NCI-H1092 treated with DMSO at 0.1 percent for 48 hours (cell line): ENCODE results near the gene CERK.

ENCODE experiments used
- DNase-seq: peaks from one replicate; lab custom pipeline; 2025; lab: John Stamatoyannopoulos, UW

CERK gene

DNA sequence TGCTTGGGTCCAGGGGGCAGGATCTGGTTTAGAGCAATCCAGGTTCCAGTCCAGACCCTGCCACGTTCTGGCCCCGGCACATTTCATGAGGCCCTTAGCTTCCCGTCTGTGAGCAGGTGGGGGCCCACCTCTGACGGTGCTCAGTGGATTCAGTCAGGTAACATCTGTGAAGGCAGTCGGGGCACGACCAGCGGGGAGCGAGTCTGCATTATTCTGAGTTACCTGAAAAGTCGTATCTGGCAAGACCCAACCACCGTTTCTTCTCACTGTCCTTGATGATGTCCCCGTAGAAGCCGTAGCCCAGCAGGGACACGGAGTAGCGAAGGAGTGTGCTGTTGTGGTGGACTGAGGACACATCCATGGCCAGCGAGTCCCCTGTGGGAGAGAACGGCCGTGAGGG is 39.0 kb downstream of the CERK start:
- no peak for DNase-seq

DNA sequence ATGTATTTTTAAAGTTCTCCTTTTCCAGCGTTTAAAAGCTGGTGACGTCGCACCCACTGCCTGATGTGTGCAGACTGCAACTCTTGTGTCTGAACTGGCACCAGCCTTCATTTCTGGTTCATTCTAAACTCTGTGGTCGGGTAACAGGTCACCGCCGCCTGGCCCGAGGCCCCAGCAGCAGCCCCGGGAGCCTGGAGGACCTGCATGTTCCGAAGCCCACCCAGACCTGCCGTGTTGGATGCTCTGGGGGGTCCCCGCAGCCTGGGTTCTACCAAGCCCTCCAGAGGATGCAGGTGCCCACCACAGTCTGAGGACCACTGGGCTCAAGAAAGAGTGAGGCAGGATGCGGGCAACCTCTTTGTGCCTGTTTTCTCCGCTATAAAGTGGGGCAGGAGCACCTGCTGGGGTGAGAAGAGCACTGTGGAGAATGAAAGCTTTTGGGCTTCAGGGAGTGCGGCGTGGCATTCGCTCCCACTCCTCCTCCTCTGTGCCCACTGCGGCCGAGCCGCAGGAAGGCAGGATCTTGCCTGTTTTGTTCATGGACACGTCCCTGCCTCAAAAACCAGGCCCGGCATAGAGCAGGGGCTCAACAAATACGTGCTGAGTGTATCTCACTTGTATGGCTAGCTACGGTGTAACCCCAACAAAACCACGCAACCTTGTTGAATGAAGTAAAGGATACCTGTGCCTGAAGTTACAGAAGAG is 40.1 kb downstream of the CERK start:
- no peak for DNase-seq

DNA sequence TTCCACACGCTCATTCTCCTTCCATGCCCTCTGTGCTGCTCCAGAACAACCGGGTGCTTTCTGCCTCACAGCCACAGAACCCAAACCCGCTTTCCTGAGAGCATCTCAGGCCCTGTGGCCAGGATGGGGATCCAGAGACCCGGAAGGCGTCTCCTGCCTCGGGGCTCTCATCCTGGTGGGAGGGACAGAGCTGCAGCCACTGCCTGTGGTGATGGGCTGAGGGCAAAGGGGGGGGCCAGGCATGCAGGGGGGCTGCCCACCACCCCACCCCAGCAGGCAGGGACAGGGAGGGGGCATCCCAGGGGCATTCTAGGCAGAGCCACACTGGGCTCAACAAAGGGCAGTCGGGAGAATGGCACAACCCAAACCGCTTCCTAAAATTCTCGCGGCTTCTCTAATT is 41.4 kb downstream of the CERK start:
- no peak for DNase-seq

DNA sequence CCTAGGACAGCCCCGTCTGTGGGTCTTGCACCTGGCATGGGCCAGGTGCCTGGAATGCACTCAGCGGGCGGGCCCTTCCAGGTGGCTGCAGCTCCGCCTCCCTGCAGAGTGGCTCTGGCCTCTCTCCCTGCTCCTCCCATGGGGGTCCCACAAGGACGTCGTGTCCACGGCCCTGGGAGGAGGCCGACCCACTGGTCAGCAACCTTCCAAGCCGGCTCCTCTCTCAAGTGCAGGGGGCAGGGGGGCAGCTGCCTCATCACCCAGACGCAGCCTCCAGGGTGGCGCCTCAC is 41.9 kb downstream of the CERK start:
- DNase-seq: no peak

DNA sequence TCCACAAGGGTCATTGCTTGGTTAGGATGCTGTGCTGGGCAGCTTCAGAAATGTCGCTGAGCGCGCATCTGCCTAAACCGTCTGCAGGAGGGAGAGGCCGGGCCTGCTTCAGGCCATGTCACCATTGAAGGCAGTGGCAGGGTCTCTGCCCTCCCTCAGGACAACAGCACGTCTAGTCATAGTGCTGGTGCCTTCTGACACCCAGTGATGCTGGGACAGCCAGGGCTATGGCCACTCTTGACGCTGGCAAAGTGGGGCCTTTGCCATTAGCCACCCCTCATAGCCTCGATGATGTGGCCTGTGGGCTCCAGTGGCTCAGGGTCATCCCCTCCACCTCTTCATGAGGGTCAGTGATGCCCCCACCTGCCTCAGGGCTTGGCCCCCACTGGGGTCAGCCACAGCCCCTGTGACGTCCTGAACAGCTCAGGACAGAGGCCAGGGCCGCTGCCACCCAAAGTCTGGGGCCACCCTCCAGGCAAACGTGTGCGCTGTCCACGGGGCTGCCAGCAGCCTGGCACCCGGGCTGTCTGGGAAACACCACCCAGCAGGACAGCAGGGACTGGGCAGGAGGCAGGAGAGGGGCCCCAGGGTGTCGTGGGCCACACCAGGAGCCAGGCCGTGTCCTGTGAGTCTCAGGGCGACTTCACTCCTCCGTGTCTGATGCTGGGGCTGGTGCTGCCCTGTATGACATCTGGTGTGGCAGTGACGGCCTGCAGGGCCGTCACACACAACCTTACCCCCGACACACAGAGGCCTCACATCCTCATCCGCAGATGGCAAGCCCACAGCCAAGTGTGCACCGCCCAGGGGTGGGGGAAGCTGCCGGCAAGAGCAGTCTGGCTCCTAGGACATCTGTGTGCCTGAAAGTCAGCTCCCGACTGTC is 42.5 kb downstream of the CERK start:
- no peak for DNase-seq

DNA sequence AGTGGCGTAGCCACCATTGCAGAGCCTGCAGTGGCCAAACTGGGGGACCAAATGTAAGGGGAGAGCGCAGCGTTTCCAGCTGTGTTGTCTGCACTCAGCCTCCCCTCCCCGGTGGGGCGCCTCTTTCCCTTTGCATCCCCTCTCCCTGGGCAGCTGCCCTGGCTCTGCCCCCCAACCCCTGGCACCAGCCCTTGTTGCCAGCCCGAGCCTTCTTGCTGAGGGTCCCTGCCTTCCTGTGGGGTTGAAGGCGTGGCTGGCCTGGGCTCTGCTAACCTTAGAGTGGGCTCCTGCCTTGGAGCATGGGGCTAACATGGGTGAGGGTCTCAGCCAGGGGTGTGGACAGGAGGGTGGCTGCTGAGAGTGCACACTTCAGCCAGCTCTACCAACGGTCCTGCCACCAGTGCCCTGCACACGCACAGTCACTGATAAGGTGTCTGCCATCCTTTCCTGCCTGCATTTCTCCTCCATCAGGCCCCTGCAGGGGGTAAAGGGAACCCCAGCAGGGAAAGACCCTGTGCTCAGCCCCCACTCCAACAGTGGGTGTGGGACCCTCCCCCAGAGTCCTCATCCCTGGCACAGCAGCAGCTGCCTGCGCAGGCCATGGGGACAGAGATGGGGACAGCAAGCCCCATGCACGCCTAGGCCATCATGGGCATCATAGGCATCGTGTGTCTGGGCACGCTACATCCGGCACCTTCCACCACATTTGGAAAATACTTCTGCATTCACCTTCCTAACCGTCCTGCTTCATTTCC is 43.5 kb downstream of the CERK start:
- no peak for DNase-seq

DNA sequence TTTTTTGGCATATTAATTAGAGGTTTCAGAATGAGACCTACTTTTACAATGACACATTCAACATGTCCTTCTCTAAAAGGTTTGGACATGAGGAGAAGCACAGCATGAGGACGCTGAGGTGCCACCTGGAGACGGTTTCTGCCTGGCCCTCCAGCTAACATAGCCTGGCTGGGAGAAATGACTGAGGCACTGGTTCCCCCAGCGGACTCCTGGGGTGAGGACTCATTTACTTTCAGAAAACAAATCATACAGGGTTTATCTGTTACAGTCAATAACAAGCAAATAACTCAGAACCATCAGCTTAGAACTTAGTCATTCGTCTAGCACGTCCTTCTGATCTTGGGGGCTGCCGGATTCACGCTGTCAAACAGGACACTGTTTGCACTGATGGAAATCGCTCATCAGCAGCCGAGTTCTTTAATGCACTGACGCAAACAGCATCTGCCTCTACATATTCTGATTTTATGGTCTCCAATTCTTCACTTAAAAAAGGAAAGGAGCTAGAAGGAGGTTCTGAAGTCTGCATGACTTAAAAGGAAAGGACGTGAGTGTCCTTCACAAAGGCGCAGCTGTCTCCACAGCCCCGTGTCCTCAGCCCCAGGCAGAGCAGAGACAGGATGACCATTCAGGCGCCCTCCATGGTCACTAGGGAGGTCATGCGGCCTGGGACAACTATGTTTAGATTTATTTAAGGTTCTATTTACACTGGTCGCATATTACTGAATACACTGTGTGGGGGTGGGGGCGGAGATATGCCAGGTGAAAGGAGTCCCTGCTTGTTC is 44.2 kb downstream of the CERK start:
- no peak for DNase-seq

DNA sequence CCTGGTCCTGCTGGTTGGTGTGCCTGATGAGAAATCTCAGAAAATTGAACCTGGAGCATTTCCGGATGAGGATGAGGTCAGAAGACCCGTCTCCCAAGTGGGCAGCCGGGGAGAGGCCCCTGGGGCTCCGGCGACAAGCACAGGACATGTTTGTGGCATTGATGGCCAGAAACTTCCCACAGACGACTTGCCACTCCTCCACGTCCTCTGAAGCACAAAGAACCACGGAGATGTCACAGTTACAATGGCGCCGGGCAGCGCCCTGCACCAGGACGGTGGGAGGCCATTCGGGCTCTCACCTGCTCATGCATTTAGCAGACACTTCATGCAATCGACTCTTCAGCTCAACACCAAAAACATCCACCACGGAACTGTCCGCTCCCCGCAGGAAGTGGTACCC is 46.5 kb downstream of the CERK start:
- no peak for DNase-seq

DNA sequence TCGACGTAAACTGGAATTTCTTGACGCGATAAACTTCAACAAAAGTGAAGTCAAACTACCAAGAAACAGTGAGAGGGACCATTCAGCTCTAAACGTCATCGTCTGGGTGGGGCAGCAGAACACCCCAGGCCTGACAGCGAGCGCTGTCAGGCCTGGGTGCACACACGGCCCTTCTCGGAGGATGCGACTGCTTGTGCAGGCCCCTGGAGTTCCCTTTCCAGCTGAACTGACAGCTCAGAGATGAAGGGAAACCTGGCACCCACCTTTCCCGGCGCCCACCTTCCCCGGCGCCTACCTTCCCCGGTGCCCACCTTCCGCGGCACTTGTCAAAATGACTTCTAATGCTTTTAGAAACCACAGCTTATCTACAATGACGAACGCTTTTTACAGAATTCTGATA is 47.9 kb downstream of the CERK start:
- DNase-seq: no peak

DNA sequence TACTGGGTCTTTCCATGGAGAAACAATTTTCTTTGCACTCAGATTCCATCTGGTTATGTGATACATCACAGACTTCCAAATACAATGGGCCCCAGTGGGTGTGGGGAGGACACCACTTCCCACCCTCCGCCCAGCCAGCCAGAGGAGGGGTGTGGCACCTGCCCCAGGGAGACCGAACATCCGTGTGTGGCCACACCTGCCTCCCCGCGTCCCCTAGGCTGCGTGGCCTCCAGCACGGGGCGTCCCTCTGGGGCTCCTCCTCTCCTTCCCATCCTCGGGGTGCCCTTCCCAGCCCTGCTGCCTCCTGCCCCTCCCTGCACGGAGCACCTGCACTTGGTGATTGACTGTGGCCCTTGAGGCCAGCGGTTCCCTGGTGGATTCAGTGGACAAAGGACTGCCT is 49.1 kb downstream of the CERK start:
- DNase-seq: no peak

DNA sequence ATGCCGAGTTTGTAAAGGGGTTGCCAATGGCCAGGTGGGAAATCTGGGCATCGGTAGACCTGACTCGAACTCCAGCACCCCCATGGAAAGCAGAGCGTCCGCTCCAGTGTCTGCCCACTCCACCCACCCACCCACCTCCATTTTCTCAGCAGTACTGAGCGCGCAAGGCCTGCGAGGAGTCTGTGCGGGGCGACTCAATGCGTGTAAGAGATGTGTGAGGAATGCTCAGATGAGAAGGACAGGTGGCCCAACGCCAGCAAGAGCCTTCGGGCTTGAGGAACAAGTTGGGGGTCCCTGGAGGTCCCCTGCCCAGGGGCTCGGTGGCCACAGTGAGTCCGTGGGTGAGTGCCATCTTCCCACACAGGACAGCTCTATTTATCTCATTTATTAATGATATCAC is 50.6 kb downstream of the CERK start:
- DNase-seq: no peak

DNA sequence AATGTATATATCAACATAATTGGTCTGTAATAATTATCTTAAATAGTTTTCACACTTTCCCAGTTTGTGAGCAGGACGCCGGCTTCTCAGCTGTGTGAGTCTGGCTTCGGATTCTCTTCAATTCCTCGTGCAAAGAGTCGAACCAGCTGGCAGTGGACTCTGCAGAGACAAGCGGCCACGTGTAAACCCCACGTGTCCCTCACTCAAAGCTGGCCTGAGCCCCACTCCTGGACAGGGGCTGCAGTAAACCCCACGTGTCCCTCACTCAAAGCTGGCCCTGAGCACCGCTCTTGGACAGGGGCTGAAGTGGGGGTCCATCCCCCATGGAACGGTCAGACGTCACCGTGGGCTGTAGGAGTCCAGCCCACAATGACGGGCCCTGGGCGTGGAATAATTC is 51.0 kb downstream of the CERK start:
- no peak for DNase-seq

DNA sequence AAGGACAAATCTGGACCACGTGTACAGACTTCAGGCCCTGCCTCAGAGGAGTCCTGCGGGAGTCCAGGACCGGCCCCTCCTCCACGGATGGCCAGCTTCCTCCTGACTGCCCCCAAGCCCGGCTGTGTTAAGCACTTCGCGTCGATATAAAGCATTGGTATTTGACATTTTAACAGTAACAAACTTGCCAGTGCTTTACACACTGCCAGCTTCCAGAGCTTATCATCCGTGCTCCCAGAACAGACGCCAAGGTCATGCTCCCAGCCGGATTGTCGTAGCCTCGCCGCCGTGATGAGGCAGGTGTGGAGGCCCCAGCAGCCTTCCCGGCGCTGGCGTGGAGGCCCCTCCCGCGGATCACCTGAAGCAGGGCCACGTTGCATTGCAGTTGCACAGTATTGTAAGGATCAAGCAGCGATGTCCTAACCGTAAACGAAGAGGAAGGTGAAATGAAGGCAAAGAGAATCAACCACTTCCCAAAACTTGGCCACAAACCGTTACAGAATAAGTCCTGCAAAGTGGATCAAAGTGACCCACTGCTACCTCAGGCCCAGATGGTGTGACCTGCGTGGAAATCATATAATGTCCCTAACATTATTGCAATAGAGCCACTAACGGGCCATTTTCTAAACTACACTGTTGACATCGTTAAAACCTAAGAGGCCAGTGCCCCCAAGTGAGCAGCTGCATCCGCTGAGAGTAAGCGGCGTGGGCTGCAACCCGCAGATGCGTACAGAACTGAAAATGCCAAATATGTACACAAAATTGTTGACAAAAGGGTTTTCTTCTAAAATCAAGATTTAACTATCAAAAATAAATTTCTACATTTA is 51.6 kb downstream of the CERK start:
- DNase-seq: no peak

DNA sequence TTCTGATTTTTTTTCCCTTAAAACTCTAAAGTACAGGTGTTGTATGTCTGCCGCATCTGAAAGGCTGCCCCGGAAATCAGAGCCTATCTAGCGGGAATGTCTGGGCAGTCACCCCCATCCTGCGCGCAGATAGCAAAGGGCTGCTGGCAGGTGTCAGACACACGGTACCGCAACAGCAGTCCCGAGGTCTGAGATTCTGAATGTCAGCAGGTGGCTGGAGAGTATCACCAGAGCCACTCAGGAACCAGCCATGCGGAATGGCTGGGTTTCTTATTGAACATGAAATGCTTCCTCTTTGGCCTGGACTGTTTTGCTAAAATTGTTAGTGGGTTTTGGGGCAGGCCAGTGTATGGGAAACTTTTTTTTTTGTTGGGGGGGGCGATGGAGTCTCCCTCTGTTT is 53.3 kb downstream of the CERK start:
- peak; percentile 24 for DNase-seq

DNA sequence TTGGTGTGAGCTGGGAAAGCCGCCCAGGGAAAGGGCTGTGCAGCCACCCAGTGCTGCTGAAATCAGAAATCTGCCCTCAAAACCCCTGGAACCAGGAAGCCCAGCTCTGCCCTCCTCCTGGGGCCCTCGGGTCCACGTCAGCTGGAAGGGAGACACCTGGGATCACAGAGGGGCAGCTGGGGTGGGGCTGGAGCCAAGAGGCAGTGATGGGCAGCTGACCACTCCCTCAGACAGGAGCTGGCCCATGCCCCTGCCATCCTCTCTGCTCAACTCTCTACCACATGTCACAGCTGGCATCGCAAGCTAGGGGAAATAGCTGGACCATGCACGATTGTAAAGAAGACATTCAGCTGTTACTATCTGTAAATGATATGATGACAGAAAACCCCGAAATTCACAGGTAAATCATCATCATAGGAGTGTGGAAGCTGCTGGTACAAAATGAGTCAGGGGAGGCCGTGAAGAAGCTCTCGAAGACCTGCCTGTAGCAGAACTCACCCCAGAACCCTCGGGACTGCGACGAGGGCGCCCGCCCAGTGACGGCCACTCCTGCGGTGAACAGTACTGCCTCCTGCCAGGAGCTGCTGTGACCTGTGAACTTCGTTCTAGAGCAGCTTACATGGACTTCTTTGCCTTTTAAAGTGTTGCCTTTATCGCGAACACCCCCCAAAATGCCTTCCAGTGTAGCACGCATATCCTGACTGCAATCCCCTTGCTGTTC is 55.9 kb downstream of the CERK start:
- no peak for DNase-seq

DNA sequence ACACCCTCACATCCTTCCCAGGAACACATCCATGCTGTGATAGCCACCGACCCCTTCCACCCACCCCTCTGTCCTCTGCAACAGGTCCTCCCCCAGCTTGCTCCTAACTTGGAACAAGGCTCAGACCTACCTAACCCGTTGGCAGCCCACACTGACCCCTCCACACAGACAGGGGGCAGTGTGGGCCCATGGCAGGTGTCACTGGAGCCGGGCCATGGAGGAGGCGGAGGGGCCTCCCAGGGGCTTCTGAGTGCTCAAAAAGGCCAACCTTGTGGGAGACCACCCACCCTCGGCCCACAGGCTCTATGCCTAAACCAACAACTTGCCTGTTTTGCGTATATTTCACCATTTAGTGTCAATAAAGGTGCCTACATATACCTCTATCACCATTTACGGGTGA is 57.0 kb downstream of the CERK start:
- DNase-seq: no peak

DNA sequence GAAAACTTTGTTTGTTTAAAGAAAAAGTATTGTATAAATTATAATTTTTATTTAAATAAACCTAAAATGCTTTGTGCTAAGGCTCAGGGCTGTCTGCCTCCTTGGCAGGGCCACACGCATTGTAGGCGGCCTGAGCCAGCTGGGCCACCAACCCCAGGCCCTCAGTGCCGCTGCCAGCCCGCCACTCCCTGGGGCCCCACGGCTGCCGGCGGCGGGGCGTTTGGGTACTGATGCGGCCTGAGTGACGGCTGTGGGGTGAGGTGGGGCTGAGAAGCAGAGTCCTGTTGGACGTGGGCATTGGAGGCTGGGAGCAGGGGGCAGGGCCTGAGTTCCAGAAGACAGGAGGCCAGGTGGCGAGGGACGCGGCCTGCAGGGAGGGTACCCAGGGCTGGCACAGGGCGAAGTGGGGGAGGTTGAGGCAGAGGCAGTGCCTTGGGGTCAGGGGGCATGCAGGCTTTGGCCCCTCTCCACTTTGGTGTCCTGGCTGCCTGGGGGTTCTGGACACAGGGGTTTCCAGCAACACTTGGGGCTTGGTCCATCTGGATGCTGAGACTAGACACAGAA is 58.3 kb downstream of the CERK start:
- DNase-seq: no peak

DNA sequence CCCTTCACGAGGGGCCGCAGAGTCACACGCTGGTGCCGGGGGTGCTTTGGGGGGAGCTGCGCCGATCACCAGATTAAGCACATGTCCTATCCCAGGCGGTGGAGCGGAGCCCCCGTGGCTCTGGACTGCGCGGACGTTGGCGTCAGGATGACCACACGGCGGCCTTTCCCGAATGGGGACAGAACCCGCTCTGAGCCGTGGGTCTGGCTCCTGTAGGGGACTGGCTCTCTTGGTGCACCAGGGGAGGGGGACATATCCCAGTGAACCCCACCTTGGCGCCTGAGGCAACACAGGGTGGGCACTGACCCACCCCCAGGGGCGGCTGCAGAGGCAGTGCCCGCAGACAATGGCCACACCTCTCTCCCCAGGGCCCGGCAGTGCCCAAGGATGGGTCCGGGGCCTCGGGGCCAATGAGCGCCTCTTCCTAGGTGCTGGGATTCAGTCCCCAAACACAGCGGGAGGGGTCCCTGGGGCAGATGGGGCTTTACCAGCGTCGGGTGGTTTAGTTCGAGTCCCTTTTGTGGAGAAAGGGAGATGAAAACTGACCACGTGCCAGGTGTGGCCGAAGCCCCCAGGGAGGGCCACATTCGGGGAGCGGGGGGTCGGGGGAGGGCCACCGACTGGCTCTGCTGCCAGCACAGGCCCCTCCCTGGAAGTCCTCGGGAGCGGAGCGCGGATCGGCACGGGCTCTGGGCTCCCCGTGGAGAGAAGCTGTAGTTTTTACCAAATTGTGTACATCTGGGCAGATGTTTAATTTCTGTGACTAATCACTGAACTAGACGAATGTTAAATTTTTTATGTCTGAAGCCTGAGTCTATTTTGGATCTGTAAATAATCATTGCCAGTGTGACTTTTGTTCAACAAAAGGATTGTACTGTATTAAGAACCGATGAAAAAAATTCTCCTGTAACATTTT is 59.0 kb downstream of the CERK start:
- DNase-seq: no peak

DNA sequence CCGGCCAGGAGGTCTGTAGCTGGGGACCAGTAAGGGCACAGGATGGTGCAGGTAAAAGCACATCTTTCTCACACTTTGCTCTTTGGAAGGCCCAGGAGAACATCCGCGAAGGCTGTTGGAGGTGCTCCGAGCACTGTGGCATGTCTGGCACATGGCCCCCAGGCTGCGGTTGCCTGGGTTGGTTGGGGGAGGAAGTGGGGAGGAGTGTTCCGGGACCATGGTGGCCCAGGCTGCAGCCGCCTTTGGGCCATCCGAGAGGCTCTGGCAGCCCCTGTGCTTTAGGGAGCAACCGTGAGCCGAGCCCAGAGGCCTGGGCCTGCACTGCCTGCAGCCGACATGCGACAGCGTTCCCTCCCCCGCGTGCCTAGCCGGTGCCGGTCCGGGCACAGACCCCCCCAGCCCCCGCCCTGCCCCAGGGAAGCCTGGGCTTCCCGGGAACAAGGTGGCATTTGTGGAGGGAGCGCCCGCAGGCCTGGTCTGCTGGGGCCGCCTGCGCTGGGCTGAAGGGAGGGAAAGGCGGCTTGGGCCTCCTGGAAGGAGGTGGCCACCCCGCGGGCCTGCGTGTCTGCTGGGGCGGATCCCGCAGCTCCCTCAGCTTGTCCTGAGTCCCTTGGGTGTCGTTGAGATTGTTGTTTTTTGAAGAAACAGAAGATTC is 59.9 kb downstream of the CERK start:
- DNase-seq: no peak
